ENCODE data around the gene NSD1. TPM values are rescaled to one million over a fixed set of nuclear protein-coding genes. Genes with fewer than 3 reads are reported as not detected.
A peak's percentile ranks its signal among the peaks of the same experiment; 100 is the strongest.

The NSD1 gene
- total and polyA plus RNA-seq, 5 donors: 10.0 to 55.5 (median 49.0) TPM

DNA sequence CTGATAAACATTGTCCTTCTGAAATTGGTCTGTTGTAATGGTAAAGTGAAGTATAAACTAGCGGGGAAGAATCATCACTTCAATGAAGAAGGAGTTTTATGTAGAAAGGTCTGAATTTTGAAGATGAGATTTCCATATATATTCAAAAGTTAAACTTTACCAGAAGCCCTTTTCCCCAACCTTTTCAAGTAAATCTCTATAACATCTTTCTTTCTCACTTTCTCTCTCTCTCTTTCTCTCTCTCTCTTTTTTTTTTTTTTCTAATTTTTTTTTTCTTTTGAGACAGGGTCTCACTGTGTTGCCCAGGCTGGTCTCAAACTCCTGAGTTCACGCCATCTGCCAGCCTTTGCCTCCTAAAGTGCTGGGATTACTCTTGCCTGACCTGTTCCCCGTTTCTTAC is 78.7 kb downstream of the NSD1 start:
- intact Hi-C loops (cut with DNase I): loop anchor here in 1 of 4 donors (10.0 kb wide), 1 partner anchor 67 kb away; no protein-coding TSS in a partner anchor
- ATAC-seq: no peak
- H3K27me3 ChIP-seq (ENCODE audit: control insufficient read depth, insufficient read depth): no peaks in the 10 kb centered on the region
- WGBS: 60% methylated on average over 3 of the region's 3 CpGs
- H3K27ac ChIP-seq (ENCODE audit: low read length): no peak overlapping the region
- H3K9me3 ChIP-seq (ENCODE audit: control insufficient read depth, low read length): no peaks in the 10 kb centered on the region
- H3K4me3 ChIP-seq (ENCODE audit: low read length): no peak overlapping the region
- DNase-seq: no peak
- no peaks in the 10 kb centered on the region for H3K4me1 ChIP-seq (ENCODE audit: control insufficient read depth, insufficient read depth, low read length)

DNA sequence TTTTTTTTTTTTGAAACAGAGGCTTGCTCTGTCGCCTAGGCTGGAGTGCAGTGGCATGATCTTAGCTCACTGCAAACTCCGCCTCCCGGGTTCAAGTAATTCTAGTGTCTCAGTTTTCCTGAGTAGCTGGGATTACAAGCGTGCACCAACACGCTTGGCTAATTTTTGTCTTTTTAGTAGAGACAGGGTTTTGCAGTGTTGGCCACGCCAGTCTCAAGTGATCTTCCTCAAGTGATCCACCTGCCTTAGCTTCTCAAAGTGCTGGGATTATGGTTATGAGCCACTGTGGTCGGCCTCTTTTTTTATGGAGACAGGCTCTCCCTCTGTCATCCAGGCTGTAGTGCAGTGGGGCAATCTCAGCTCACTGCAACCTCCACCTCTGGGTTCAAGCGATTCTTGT is 87.0 kb downstream of the NSD1 start:
- H3K4me3 ChIP-seq (ENCODE audit: low read length): no peak overlapping the region
- intact Hi-C loops (cut with DNase I): no loop called here
- no peaks in the 10 kb centered on the region for H3K9me3 ChIP-seq (ENCODE audit: control insufficient read depth, low read length)
- no peak for DNase-seq
- no peak overlapping the region for H3K27ac ChIP-seq (ENCODE audit: low read length)
- H3K27me3 ChIP-seq (ENCODE audit: control insufficient read depth, insufficient read depth): no peaks in the 10 kb centered on the region
- no peaks in the 10 kb centered on the region for H3K4me1 ChIP-seq (ENCODE audit: control insufficient read depth, insufficient read depth, low read length)
- ATAC-seq: no peak
- WGBS: 94% methylated on average over 8 of the region's 8 CpGs

DNA sequence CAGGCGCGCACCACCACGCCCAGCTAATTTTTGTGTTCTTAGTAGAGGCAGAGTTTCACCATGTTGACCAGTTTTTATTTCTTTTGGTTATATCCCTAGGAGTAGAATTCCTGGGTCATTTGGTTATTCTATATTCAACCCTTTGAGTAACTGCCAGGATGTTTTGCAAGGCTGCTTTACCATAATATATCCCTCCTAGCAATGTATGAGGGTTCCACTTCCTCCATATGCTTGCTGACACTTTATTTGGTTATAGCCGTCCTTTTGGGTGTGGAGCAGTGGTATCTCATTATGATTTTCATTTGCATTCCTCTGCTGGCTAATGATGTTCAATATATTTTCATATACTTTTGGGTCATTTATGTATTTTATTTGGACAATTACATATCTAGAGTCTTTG is 88.7 kb downstream of the NSD1 start:
- intact Hi-C loops (cut with DNase I): no loop called here

DNA sequence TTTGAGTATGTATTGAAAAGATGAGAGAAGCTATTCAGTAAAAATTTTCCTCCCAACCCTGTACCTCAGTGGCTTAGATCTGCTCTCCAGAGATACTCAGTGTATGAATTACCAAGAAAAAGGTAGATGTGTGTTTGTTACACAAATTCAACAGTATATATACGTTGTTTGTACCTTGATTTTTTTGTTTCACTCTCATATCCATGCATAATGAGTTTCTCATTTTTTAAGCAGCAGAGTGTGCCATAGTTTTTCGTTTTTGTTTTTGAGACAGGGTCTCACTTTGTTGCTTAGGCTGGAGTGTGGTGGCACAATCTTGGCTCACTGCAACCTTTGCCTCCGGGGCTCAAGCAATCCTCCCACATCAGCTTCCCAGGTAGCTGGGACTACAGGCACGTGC is 92.2 kb downstream of the NSD1 start:
- DNase-seq (no peak), ATAC-seq (no peak)
- Histone ChIP-seq H3K27me3 (ENCODE audit: control insufficient read depth, insufficient read depth) (no peaks in the 10 kb centered on the region), H3K27ac (ENCODE audit: low read length) (no peak overlapping the region), H3K9me3 (ENCODE audit: control insufficient read depth, low read length) (no peaks in the 10 kb centered on the region), H3K4me3 (ENCODE audit: low read length) (no peak overlapping the region), H3K4me1 (ENCODE audit: control insufficient read depth, insufficient read depth, low read length) (no peaks in the 10 kb centered on the region)
- WGBS: 94% methylated on average over 4 of the region's 4 CpGs
- intact Hi-C loops (cut with DNase I): no loop called here

More for the DNA sequence above, 88.7 kb downstream of the NSD1 start:
- no peaks in the 10 kb centered on the region for H3K27me3 ChIP-seq (ENCODE audit: control insufficient read depth, insufficient read depth)
- H3K4me1 ChIP-seq (ENCODE audit: control insufficient read depth, insufficient read depth, low read length): no peaks in the 10 kb centered on the region
- WGBS: 93% methylated on average over 4 of the region's 4 CpGs
- no peak for DNase-seq
- no peak overlapping the region for H3K27ac ChIP-seq (ENCODE audit: low read length)
- no peak overlapping the region for H3K4me3 ChIP-seq (ENCODE audit: low read length)
- ATAC-seq: no peak
- no peaks in the 10 kb centered on the region for H3K9me3 ChIP-seq (ENCODE audit: control insufficient read depth, low read length)

DNA sequence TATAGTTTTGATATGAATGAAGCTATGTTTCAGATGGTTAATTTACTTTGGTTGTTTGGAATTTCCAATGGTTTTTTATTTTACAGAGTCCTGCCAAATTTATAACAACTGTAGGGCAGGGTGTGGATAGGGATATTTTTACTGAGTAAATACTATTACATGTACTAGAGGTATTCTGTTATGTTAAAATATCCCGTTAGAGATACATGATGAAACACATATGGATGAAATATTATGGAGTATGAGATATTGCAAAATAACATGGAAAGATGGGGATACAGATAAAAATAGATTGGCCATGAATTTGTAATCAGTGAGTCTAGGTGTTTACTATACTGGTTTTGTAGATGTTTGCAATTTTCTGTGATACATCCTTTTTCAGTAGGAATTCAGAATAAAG is 93.3 kb downstream of the NSD1 start:
- no peak overlapping the region for H3K4me3 ChIP-seq (ENCODE audit: low read length)
- ATAC-seq (no peak), DNase-seq (no peak)
- no peaks in the 10 kb centered on the region for H3K4me1 ChIP-seq (ENCODE audit: control insufficient read depth, insufficient read depth, low read length)
- H3K9me3 ChIP-seq (ENCODE audit: control insufficient read depth, low read length): no peaks in the 10 kb centered on the region
- 86% methylated on average over 1 of the region's 1 CpG for WGBS
- no peaks in the 10 kb centered on the region for H3K27me3 ChIP-seq (ENCODE audit: control insufficient read depth, insufficient read depth)
- intact Hi-C loops (cut with DNase I): no loop called here
- no peak overlapping the region for H3K27ac ChIP-seq (ENCODE audit: low read length)

DNA sequence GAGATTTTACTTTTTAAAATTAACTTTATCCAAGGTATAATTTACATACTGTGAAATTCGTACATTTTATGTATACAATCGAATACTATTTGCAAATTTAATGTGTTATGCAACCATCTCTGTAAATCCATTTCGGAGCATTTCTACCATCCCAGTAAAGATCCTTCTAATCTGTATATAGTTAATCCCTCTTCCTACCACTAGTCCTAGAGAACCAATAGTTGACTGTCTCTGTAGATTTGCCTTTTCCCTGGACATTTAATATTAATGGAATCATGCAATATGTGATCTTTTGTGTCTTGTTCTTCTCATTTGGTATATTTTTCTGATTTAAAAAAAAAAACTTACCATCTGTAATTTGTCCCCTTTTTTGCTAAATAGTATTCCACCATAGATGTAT is 95.2 kb downstream of the NSD1 start:
- Histone ChIP-seq H3K9me3 (ENCODE audit: control insufficient read depth, low read length) (no peaks in the 10 kb centered on the region), H3K4me1 (ENCODE audit: control insufficient read depth, insufficient read depth, low read length) (peaks cover 3% of the 10 kb centered on the region), H3K27me3 (ENCODE audit: control insufficient read depth, insufficient read depth) (no peaks in the 10 kb centered on the region), H3K4me3 (ENCODE audit: low read length) (no peak overlapping the region), H3K27ac (ENCODE audit: low read length) (no peak overlapping the region)
- intact Hi-C loops (cut with DNase I): no loop called here
- ATAC-seq: no peak
- WGBS: 95% methylated on average over 3 of the region's 3 CpGs
- no peak for DNase-seq

DNA sequence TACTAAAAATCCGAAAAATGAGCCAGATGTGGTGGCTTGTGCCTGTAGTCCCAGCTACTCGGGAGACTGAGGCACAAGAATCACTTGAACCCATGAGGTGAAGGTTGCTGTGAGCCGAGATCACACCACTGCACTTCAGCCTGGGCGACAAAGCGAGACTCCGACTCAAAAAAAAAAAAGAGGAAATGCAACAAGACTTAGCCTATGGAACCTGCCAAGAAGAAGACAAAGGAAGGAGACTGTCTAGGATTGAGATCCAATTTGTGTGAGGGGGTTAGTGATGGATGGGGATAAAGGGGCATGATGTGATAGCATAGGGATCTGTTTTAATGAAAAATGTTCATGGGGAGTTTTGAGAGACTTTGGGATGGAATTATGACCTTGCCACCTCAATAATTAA is 97.1 kb downstream of the NSD1 start:
- intact Hi-C loops (cut with DNase I): no loop called here
- Histone ChIP-seq H3K27me3 (ENCODE audit: control insufficient read depth, insufficient read depth) (no peaks in the 10 kb centered on the region), H3K4me1 (ENCODE audit: control insufficient read depth, insufficient read depth, low read length) (peaks cover 3% of the 10 kb centered on the region), H3K4me3 (ENCODE audit: low read length) (no peak overlapping the region), H3K9me3 (ENCODE audit: control insufficient read depth, low read length) (no peaks in the 10 kb centered on the region), H3K27ac (ENCODE audit: low read length) (no peak overlapping the region)
- WGBS: 75% methylated on average over 6 of the region's 6 CpGs
- no peak for ATAC-seq
- no peak for DNase-seq

DNA sequence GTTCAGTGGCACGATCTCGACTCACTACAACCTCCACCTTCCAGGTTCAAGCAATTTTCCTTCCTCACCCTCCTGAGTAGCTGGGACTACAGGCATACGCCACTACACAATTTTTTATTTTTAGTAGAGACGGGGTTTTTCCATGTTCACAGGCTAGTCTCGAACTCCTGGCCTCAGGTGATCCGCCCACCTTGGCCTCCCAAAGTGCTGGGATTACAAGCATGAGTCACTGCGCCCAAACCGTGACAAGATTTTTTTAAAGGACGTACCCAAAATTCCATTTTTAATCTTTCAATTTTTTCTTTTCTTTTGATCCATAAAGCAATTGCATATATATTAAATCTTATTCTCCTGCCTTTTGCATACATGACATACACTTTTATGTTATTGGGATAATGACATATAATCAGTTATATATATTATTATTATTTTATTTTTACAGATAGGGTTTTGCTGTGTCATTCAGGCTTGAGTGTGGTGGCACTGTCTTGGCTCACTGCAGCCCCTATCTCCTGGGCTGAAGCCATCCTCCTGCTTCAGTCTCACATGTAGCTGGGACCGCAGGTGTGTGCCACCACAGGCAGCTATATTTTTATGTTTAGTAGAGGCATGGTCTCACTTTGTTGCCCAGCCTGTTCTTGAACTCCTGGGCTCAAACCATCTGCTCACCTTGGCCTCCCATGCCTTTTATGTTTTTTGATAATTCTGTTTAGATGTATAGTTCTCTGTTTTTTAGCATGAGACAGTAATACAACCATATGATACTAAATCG is 98.1 kb downstream of the NSD1 start:
- WGBS: 96% methylated on average over 11 of the region's 11 CpGs
- no peak overlapping the region for H3K27ac ChIP-seq (ENCODE audit: low read length)
- DNase-seq: no peak
- no peak overlapping the region for H3K4me3 ChIP-seq (ENCODE audit: low read length)
- no peaks in the 10 kb centered on the region for H3K27me3 ChIP-seq (ENCODE audit: control insufficient read depth, insufficient read depth)
- no peaks in the 10 kb centered on the region for H3K9me3 ChIP-seq (ENCODE audit: control insufficient read depth, low read length)
- intact Hi-C loops (cut with DNase I): no loop called here
- ATAC-seq: no peak
- peaks cover 3% of the 10 kb centered on the region for H3K4me1 ChIP-seq (ENCODE audit: control insufficient read depth, insufficient read depth, low read length)

DNA sequence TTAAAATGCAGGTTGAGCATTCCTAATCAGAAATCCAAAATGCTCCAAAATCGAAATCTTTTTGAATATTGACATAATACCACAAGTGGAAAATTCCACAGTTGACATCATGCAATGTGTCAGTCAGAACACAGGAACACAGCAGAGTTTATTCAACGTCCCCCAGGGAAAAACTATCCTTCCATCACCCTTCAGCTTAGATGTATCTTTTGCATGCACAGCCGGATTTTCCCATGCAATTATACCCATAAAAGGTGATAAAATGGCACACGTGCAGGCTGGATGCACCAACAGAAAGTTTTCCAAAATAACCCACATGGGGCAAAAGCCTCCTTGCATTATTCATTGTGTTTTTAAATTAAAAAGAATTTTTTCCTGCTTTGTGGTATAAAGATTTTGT is 98.8 kb downstream of the NSD1 start:
- H3K27ac ChIP-seq (ENCODE audit: low read length): no peak overlapping the region
- H3K9me3 ChIP-seq (ENCODE audit: control insufficient read depth, low read length): no peaks in the 10 kb centered on the region
- ATAC-seq (no peak), DNase-seq (no peak)
- 66% methylated on average over 4 of the region's 4 CpGs for WGBS
- intact Hi-C loops (cut with DNase I): no loop called here
- H3K4me3 ChIP-seq (ENCODE audit: low read length): no peak overlapping the region
- H3K4me1 ChIP-seq (ENCODE audit: control insufficient read depth, insufficient read depth, low read length): peaks cover 3% of the 10 kb centered on the region
- H3K27me3 ChIP-seq (ENCODE audit: control insufficient read depth, insufficient read depth): no peaks in the 10 kb centered on the region

DNA sequence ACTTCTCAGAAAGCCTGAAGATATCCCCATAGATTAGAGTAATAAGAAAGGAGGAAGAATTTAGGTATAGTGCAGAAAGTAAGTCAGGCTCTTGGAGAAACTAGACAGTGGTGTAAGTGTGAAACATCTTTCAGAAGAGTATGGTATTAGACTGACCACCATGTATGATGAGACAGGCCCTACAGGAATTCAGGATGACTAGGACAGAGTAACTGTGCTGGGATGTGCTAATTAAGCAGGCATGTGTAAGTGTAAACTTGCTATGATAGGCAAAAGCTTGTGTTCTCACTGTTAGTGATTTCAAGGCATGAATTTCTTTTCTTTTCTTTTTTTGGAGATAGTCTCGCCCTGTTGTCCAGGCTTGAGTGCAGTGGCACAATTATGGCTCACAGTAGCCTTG is 99.2 kb downstream of the NSD1 start:
- intact Hi-C loops (cut with DNase I): no loop called here
- Histone ChIP-seq H3K27ac (ENCODE audit: low read length) (peak overlapping the region; percentile 4), H3K4me1 (ENCODE audit: control insufficient read depth, insufficient read depth, low read length) (peaks cover 3% of the 10 kb centered on the region), H3K27me3 (ENCODE audit: control insufficient read depth, insufficient read depth) (no peaks in the 10 kb centered on the region), H3K4me3 (ENCODE audit: low read length) (no peak overlapping the region), H3K9me3 (ENCODE audit: control insufficient read depth, low read length) (no peaks in the 10 kb centered on the region)
- no peak for DNase-seq
- peak; percentile 41 to 47 for ATAC-seq
- WGBS: 75% methylated on average over 1 of the region's 1 CpG

DNA sequence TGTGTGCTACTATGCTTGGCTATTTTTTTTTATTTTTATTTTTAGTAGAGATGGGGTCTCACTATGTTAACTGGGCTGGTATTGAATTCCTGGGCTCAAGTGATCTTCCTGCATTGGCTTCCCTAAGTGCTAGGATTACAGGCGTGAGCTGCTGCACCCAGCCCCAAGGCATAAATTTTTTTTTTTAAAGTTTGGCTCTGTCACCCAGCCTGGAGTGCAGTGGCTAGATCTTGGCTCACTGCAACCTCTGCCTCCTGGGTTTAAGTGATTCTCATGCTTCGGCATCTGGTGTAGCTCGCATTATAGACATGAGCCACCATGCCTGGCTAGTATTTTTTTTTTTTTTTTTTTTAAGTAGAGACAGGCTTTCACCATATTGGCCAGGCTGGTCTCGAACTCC is 99.6 kb downstream of the NSD1 start:
- no peaks in the 10 kb centered on the region for H3K9me3 ChIP-seq (ENCODE audit: control insufficient read depth, low read length)
- DNase-seq (peak in 1 of 3 donors; percentile 19), ATAC-seq (peak; percentile 50 to 79)
- 54% methylated on average over 4 of the region's 4 CpGs for WGBS
- H3K4me3 ChIP-seq (ENCODE audit: low read length): no peak overlapping the region
- intact Hi-C loops (cut with DNase I): no loop called here
- peak overlapping the region; percentile 4 for H3K27ac ChIP-seq (ENCODE audit: low read length)
- H3K27me3 ChIP-seq (ENCODE audit: control insufficient read depth, insufficient read depth): no peaks in the 10 kb centered on the region
- peaks cover 3% of the 10 kb centered on the region for H3K4me1 ChIP-seq (ENCODE audit: control insufficient read depth, insufficient read depth, low read length)

DNA sequence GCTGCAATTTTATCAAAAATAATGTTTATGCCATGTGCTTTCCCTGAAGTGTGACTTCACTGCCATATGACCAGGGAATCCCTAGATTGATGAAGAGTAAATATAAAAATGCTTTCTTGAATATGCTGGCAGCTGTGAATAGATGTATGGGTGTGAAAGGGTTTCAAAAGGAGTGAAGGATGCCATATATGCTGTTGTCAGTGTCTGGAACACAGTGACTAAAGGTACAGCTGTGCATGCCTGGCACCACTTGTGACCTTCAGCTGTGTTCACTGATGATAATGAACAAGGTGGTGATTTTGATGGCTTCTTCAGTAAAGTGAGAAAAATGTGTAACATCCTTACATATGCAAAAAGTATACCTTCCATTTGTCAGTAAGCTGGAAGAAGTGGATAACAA is 100.2 kb downstream of the NSD1 start:
- H3K4me1 ChIP-seq (ENCODE audit: control insufficient read depth, insufficient read depth, low read length): peaks cover 3% of the 10 kb centered on the region
- H3K4me3 ChIP-seq (ENCODE audit: low read length): no peak overlapping the region
- no peak overlapping the region for H3K27ac ChIP-seq (ENCODE audit: low read length)
- DNase-seq: no peak
- no peaks in the 10 kb centered on the region for H3K27me3 ChIP-seq (ENCODE audit: control insufficient read depth, insufficient read depth)
- peak in 1 of 2 donors; percentile 44 for ATAC-seq
- intact Hi-C loops (cut with DNase I): no loop called here
- H3K9me3 ChIP-seq (ENCODE audit: control insufficient read depth, low read length): no peaks in the 10 kb centered on the region
